ENCODE measurements around the gene PSMD12.

DNA sequence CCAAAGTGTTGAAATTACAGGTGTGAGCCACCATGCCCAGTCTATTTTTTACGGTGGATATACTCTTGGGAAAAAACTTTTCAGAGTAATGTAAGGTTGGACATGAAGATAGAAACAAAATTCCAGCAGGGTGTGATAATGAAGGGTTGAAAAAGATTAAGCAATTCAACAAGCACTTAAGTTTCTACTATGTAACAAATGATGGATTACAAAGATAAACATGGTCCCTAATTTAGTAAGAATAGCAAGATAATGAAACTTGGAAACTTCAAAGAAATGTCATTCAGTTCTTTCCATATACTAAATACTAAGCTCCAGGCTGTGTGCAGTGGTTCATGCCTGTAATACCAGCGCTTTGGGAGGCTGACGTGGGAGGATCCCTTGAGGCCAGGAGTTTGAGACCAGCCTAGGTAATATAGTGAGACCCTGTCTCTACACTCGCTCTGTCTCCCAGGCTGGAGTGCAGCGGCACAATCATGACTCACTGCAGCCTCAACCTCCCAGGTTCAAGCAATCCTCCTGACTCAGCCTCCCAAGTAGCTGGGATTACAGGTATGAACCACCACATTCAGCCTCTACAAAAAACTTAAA lies 31.0 kb downstream of the PSMD12 start:
- TF ChIP-seq, protein P1, sequence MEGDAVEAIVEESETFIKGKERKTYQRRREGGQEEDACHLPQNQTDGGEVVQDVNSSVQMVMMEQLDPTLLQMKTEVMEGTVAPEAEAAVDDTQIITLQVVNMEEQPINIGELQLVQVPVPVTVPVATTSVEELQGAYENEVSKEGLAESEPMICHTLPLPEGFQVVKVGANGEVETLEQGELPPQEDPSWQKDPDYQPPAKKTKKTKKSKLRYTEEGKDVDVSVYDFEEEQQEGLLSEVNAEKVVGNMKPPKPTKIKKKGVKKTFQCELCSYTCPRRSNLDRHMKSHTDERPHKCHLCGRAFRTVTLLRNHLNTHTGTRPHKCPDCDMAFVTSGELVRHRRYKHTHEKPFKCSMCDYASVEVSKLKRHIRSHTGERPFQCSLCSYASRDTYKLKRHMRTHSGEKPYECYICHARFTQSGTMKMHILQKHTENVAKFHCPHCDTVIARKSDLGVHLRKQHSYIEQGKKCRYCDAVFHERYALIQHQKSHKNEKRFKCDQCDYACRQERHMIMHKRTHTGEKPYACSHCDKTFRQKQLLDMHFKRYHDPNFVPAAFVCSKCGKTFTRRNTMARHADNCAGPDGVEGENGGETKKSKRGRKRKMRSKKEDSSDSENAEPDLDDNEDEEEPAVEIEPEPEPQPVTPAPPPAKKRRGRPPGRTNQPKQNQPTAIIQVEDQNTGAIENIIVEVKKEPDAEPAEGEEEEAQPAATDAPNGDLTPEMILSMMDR (IDR thresholded peaks at IDR 0.05), result no peak
- TF ChIP-seq ZFX (IDR thresholded peaks at IDR 0.05; ENCODE audit: borderline replicate concordance), result no peak

All from 22Rv1 (cell line).